ENCODE data around the gene PNPLA1.

The PNPLA1 gene

DNA sequence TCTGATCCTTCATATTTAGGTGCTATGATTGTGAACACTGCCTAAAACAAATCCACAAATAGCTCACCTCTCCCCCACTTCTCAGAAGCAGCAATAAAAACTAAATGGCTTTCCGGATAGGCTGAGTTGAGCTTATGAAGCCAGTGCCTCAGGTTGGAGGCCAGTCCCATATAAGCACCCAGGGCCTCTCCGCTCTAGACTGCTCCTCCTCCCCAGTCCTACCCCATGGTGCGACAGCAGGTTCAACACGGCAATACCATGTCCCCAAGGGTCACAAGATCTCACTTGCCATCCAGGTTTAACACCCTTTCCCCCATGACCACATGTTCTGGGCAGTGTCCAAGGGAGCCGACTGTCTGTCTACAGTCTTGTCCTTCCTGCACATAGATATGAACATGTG is 46.1 kb downstream of the PNPLA1 start:
- TF ChIP-seq ZC3H10 (CRISPR knock-in tag; IDR thresholded peaks at IDR 0.05) (no peak), ISL1 (CRISPR knock-in tag; IDR thresholded peaks at IDR 0.05) (no peak), PPARA (CRISPR knock-in tag; IDR thresholded peaks at IDR 0.05; ENCODE audit: borderline replicate concordance) (no peak), ZFP3 (CRISPR knock-in tag; IDR thresholded peaks at IDR 0.05) (no peak), SNAI2 (CRISPR knock-in tag; IDR thresholded peaks at IDR 0.05) (no peak), TOX (CRISPR knock-in tag; IDR thresholded peaks at IDR 0.05; ENCODE audit: borderline replicate concordance) (no peak), ZNF8 (CRISPR knock-in tag; IDR thresholded peaks at IDR 0.05) (no peak), ARNTL (CRISPR knock-in tag; IDR thresholded peaks at IDR 0.05; ENCODE audit: borderline replicate concordance, low read depth) (no peak), OSR1 (CRISPR knock-in tag; IDR thresholded peaks at IDR 0.05) (no peak)
- TF ChIP-seq, protein P1, sequence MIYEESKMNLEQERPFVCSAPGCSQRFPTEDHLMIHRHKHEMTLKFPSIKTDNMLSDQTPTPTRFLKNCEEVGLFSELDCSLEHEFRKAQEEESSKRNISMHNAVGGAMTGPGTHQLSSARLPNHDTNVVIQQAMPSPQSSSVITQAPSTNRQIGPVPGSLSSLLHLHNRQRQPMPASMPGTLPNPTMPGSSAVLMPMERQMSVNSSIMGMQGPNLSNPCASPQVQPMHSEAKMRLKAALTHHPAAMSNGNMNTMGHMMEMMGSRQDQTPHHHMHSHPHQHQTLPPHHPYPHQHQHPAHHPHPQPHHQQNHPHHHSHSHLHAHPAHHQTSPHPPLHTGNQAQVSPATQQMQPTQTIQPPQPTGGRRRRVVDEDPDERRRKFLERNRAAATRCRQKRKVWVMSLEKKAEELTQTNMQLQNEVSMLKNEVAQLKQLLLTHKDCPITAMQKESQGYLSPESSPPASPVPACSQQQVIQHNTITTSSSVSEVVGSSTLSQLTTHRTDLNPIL (CRISPR knock-in tag; IDR thresholded peaks at IDR 0.05; ENCODE audit: low read depth) = no peak
- ATAC-seq = no peak

DNA sequence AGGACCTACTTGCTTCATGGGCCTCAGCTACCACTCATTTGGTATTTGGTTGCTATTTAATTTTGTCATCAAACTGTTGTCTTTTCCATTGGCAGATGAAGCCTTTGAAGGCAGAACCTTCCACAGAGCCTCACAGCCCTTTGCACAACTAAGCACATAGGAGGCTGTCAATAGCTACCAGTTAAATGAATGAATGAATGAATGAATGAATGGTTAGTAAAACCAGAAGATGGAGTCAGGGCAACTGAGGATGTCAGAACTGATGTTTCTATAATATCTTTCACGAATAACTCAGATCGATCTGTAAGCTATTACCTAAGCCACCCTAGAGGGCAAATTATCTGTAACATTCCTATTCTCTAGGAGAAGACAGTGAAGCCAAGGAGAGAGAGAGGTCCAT is 47.8 kb downstream of the PNPLA1 start:
- ATAC-seq = no peak
- TF ChIP-seq ZNF70 (CRISPR knock-in tag; IDR thresholded peaks at IDR 0.05) (no peak), ZC3H10 (CRISPR knock-in tag; IDR thresholded peaks at IDR 0.05) (no peak), ZFP30 (CRISPR knock-in tag; IDR thresholded peaks at IDR 0.05) (no peak), TCF4 (CRISPR knock-in tag; IDR thresholded peaks at IDR 0.05; ENCODE audit: borderline replicate concordance) (no peak), ISL1 (CRISPR knock-in tag; IDR thresholded peaks at IDR 0.05) (no peak), ZNF8 (CRISPR knock-in tag; IDR thresholded peaks at IDR 0.05) (no peak), CSDC2 (CRISPR knock-in tag; IDR thresholded peaks at IDR 0.05) (no peak), ZNF565 (CRISPR knock-in tag; conservative IDR thresholded peaks at IDR 0.05; ENCODE audit: low read depth) (no peak)
- TF ChIP-seq, protein P2, sequence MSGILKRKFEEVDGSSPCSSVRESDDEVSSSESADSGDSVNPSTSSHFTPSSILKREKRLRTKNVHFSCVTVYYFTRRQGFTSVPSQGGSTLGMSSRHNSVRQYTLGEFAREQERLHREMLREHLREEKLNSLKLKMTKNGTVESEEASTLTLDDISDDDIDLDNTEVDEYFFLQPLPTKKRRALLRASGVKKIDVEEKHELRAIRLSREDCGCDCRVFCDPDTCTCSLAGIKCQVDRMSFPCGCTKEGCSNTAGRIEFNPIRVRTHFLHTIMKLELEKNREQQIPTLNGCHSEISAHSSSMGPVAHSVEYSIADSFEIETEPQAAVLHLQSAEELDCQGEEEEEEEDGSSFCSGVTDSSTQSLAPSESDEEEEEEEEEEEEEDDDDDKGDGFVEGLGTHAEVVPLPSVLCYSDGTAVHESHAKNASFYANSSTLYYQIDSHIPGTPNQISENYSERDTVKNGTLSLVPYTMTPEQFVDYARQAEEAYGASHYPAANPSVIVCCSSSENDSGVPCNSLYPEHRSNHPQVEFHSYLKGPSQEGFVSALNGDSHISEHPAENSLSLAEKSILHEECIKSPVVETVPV (CRISPR knock-in tag; IDR thresholded peaks at IDR 0.05) = no peak
- TF ChIP-seq, protein P1 (CRISPR knock-in tag; IDR thresholded peaks at IDR 0.05; ENCODE audit: low read depth) = no peak

DNA sequence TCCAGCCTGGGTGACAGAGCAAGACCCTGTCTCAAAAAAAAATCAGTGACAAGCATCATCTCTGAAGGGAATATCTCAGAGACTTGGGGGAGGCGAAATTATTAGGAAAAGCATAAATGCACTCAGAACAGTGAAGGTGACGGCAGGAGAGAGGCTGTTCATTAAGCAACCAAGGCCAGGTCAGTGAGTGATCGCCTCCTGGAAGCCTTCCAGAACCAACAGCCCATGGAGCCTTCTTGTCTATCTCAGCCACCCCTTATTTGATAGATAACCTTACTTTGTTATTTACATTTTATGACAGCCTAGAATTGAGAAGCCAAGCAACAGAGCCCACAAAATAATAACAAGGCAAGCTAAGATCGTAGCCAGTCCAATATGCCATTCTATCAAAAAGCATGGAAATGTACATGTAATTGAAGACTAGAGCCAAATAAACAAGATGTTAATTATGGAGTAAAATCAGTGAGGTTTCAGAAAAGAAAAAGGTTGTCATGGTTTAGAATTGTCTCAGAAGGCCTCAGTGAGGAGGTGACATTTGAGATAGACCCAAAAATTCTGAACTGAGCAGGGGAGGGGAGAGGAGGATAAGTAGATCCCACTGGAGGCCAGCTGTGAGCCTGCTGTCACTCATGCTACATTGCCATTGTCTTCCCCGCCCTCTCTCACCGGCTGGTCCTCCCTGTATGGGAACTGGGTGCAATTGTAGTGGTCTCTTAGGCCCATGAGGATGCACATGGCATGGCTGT is 49.0 kb downstream of the PNPLA1 start:
- no peak for ATAC-seq
- TF ChIP-seq ZNF565 (CRISPR knock-in tag; conservative IDR thresholded peaks at IDR 0.05; ENCODE audit: low read depth) (no peak), ZFP3 (CRISPR knock-in tag; IDR thresholded peaks at IDR 0.05) (no peak), SNAI2 (CRISPR knock-in tag; IDR thresholded peaks at IDR 0.05) (no peak), ESRRG (CRISPR knock-in tag; IDR thresholded peaks at IDR 0.05) (no peak), GLIS3 (CRISPR knock-in tag; IDR thresholded peaks at IDR 0.05) (no peak), ZC3H10 (CRISPR knock-in tag; IDR thresholded peaks at IDR 0.05) (no peak), RARB (CRISPR knock-in tag; IDR thresholded peaks at IDR 0.05) (no peak), CSDC2 (CRISPR knock-in tag; IDR thresholded peaks at IDR 0.05) (no peak), OSR1 (CRISPR knock-in tag; IDR thresholded peaks at IDR 0.05) (no peak), PPARA (CRISPR knock-in tag; IDR thresholded peaks at IDR 0.05; ENCODE audit: borderline replicate concordance) (no peak), ZNF8 (CRISPR knock-in tag; IDR thresholded peaks at IDR 0.05) (no peak), ISL1 (CRISPR knock-in tag; IDR thresholded peaks at IDR 0.05) (no peak), ARNTL (CRISPR knock-in tag; IDR thresholded peaks at IDR 0.05; ENCODE audit: borderline replicate concordance, low read depth) (no peak), TCF4 (CRISPR knock-in tag; IDR thresholded peaks at IDR 0.05; ENCODE audit: borderline replicate concordance) (no peak)
- TF ChIP-seq, protein P1 (CRISPR knock-in tag; IDR thresholded peaks at IDR 0.05; ENCODE audit: low read depth) = no peak
- TF ChIP-seq, protein P3, sequence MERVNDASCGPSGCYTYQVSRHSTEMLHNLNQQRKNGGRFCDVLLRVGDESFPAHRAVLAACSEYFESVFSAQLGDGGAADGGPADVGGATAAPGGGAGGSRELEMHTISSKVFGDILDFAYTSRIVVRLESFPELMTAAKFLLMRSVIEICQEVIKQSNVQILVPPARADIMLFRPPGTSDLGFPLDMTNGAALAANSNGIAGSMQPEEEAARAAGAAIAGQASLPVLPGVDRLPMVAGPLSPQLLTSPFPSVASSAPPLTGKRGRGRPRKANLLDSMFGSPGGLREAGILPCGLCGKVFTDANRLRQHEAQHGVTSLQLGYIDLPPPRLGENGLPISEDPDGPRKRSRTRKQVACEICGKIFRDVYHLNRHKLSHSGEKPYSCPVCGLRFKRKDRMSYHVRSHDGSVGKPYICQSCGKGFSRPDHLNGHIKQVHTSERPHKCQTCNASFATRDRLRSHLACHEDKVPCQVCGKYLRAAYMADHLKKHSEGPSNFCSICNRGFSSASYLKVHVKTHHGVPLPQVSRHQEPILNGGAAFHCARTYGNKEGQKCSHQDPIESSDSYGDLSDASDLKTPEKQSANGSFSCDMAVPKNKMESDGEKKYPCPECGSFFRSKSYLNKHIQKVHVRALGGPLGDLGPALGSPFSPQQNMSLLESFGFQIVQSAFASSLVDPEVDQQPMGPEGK (CRISPR knock-in tag; IDR thresholded peaks at IDR 0.05; ENCODE audit: borderline replicate concordance) = no peak
- TF ChIP-seq, protein P4, sequence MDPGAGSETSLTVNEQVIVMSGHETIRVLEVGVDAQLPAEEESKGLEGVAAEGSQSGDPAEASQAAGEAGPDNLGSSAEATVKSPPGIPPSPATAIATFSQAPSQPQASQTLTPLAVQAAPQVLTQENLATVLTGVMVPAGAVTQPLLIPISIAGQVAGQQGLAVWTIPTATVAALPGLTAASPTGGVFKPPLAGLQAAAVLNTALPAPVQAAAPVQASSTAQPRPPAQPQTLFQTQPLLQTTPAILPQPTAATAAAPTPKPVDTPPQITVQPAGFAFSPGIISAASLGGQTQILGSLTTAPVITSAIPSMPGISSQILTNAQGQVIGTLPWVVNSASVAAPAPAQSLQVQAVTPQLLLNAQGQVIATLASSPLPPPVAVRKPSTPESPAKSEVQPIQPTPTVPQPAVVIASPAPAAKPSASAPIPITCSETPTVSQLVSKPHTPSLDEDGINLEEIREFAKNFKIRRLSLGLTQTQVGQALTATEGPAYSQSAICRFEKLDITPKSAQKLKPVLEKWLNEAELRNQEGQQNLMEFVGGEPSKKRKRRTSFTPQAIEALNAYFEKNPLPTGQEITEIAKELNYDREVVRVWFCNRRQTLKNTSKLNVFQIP (CRISPR knock-in tag; IDR thresholded peaks at IDR 0.05; ENCODE audit: borderline replicate concordance, low read depth) = no peak
